Loucy (cell line): ENCODE data around the gene NCOA1.

Experiments used
- CTCF ChIP-seq: fragments of 200-600 bp; sonication (generic); conservative IDR thresholded peaks from 2 replicates; pipeline ENCODE4 v1.5.1; 2014; ENCODE audit warnings: mild to moderate bottlenecking, antibody characterized with exemption, low read length
- EZH2phosphoT487 ChIP-seq: fragments of 200-600 bp; IDR thresholded peaks from 2 replicates; pipeline ENCODE4 v1.6.1; 2018; ENCODE audit warnings: antibody characterized with exemption, mild to moderate bottlenecking, moderate library complexity, borderline replicate concordance

GRCh38 chr2:24815171-24815570, 324.1 kb downstream of the NCOA1 start:
- TF ChIP-seq CTCF, result no peak
- no peak for TF ChIP-seq EZH2phosphoT487
